Measurements from ENCODE around the gene EID3. TPM values are rescaled to one million over a fixed set of nuclear protein-coding genes. Genes with fewer than 3 reads are reported as not detected.
A peak's percentile ranks its signal among the peaks of the same experiment; 100 is the strongest.

Gene EID3
- total and polyA plus RNA-seq, 4 donors: 0.89 to 16.6 (median 4.5) TPM

GRCh38 chr12:104276273-104277131 lies 27.0 kb upstream of the EID3 start:
- 63 to 65% methylated on average over 8 of the region's 8 CpGs for WGBS, 2 donors
- TF ChIP-seq CTCF (IDR thresholded peaks at IDR 0.05; ENCODE audit: control extremely low read depth, extremely low read depth): no peak
- H3K4me3 ChIP-seq: no peak overlapping the region
- H3K27ac ChIP-seq (ENCODE audit: low read depth in 1 of 2, low read length in 1 of 2): peak overlapping the region in 1 of 2 donors; percentile 68
- peak; percentile 75 for ATAC-seq (ENCODE audit: insufficient read depth, low FRiP score)
- no peaks in the 10 kb centered on the region for H3K27me3 ChIP-seq (ENCODE audit: control insufficient read depth in 3 of 3, insufficient read depth in 3 of 3, low read length in 2 of 3)
- no peak overlapping the region for H3K9ac ChIP-seq (ENCODE audit: insufficient read depth in 1 of 2, low read length in 2 of 2)
- H3K9me3 ChIP-seq (ENCODE audit: control insufficient read depth in 4 of 4, insufficient read depth in 3 of 4, low read length in 3 of 4): no peaks in the 10 kb centered on the region
- no peaks in the 10 kb centered on the region for H3K36me3 ChIP-seq (ENCODE audit: control insufficient read depth in 4 of 4, insufficient read depth in 4 of 4, low read length in 4 of 4)
- H3K4me1 ChIP-seq (ENCODE audit: control insufficient read depth in 5 of 5, insufficient read depth in 5 of 5, low read length in 5 of 5): peaks cover 0 to 6% (median 0%) of the 10 kb centered on the region in 5 donors
- DNase-seq: peak; percentile 70 to 84 (median 71)

- no peaks in the 10 kb centered on the region for H3K9me3 ChIP-seq (ENCODE audit: control insufficient read depth in 4 of 4, insufficient read depth in 3 of 4, low read length in 3 of 4)
- no peak overlapping the region for H3K27ac ChIP-seq (ENCODE audit: low read depth in 1 of 2, low read length in 1 of 2)
- no peak overlapping the region for H3K4me3 ChIP-seq
- no peaks in the 10 kb centered on the region for H3K36me3 ChIP-seq (ENCODE audit: control insufficient read depth in 4 of 4, insufficient read depth in 4 of 4, low read length in 4 of 4)
- no peak for TF ChIP-seq CTCF (IDR thresholded peaks at IDR 0.05; ENCODE audit: control extremely low read depth, extremely low read depth)
- H3K4me1 ChIP-seq (ENCODE audit: control insufficient read depth in 5 of 5, insufficient read depth in 5 of 5, low read length in 5 of 5): peaks cover 0 to 6% (median 0%) of the 10 kb centered on the region in 5 donors
- H3K27me3 ChIP-seq (ENCODE audit: control insufficient read depth in 3 of 3, insufficient read depth in 3 of 3, low read length in 2 of 3): no peaks in the 10 kb centered on the region
- no peak overlapping the region for H3K9ac ChIP-seq (ENCODE audit: insufficient read depth in 1 of 2, low read length in 2 of 2)
- ATAC-seq (ENCODE audit: insufficient read depth, low FRiP score) (no peak), DNase-seq (peak in 1 of 3 donors; percentile 18)
Observed at GRCh38 chr12:104279164-104279563, 24.4 kb upstream of the EID3 start.

GRCh38 chr12:104280111-104280510 lies 23.4 kb upstream of the EID3 start:
- TF ChIP-seq CTCF (IDR thresholded peaks at IDR 0.05; ENCODE audit: control extremely low read depth, extremely low read depth): no peak
- Histone ChIP-seq H3K4me1 (ENCODE audit: control insufficient read depth in 5 of 5, insufficient read depth in 5 of 5, low read length in 5 of 5) (peaks cover 0 to 6% (median 0%) of the 10 kb centered on the region in 5 donors), H3K9ac (ENCODE audit: insufficient read depth in 1 of 2, low read length in 2 of 2) (no peak overlapping the region), H3K36me3 (ENCODE audit: control insufficient read depth in 4 of 4, insufficient read depth in 4 of 4, low read length in 4 of 4) (no peaks in the 10 kb centered on the region), H3K4me3 (no peak overlapping the region), H3K27me3 (ENCODE audit: control insufficient read depth in 3 of 3, insufficient read depth in 3 of 3, low read length in 2 of 3) (no peaks in the 10 kb centered on the region), H3K9me3 (ENCODE audit: control insufficient read depth in 4 of 4, insufficient read depth in 3 of 4, low read length in 3 of 4) (no peaks in the 10 kb centered on the region), H3K27ac (ENCODE audit: low read depth in 1 of 2, low read length in 1 of 2) (no peak overlapping the region)
- ATAC-seq (ENCODE audit: insufficient read depth, low FRiP score) (no peak), DNase-seq (no peak)
- WGBS, 2 donors: 77 to 85% methylated on average over 1 of the region's 1 CpG

Measured in lung (tissue), 12 donors.